ENCODE data around the gene MET. TPM values are rescaled to one million over a fixed set of nuclear protein-coding genes. Genes with fewer than 3 reads are reported as not detected.

MET gene
- polyA plus RNA-seq, 2 of the 4 experiments (the other 2 are of a cell fraction), result 72.3 to 165 TPM

DNA sequence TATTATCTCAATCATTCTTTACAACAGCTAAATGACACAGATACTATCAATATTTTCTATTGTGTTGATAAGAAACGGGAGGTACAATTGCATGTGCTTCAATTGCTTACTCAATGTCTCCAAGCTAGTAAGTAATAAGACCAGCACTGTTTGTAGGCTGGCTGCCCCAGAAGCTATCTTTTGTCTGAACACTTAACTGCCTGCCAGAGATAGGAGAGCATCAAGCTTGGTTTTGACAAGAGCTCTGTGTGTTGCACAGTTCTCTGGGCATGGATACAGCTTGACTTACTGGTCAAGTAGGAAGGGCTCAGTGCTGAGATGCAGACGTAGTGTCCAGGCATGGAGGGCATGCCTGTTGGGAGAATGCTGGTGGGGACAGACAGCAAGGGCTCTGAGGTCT is 164.1 kb downstream of the MET start (continued):
- no peak for TF ChIP-seq HOXA7 (CRISPR knock-in tag; IDR thresholded peaks at IDR 0.05)

- ChIA-PET POLR2A (no interaction called here), CTCF (interaction anchor here (0.9 to 1.9 kb wide), 2 partner anchors 11 to 24 kb away, joined by 3 to 5 read pairs; no protein-coding TSS in a partner anchor)
- peak in 1 of 2 experiments; percentile 35; a peak in 2 of 6 replicates for ATAC-seq
- DNase-seq (ENCODE audit: low read depth in 1 of 2, low spot score in 1 of 2), result peak; percentile 25 to 29
- WGBS (ENCODE audit: missing lambda C conversion rate), result 65% methylated on average over 4 of the region's 4 CpGs
- TF ChIP-seq FOXS1 (CRISPR knock-in tag; IDR thresholded peaks at IDR 0.05) (no peak), FOSL2 (IDR thresholded peaks at IDR 0.05) (0 out of 2 replicates have a peak, but pooled peaks have one; percentile 15), FOSL2 (CRISPR knock-in tag; IDR thresholded peaks at IDR 0.05) (peak; percentile 65)
- no peak overlapping the region for H3K4me3 ChIP-seq
- H3K4me2 ChIP-seq, result peak overlapping the region; percentile 31
- peaks cover 27% of the 10 kb centered on the region for H3K4me1 ChIP-seq
- peak overlapping the region in 1 of 2 experiments; percentile 26; a peak in 1 of 6 replicates for H3K27ac ChIP-seq
- no peaks in the 10 kb centered on the region for H3K9me3 ChIP-seq
- no peak for FAIRE-seq
Observed at GRCh38 chr7:116836911-116837310, 164.9 kb downstream of the MET start.

- FAIRE-seq, result no peak
Observed at GRCh38 chr7:116837586-116837985, 165.6 kb downstream of the MET start.

GRCh38 chr7:116840256-116840655 is 168.3 kb downstream of the MET start:
- no peak for TF ChIP-seq ELK1 (IDR thresholded peaks at IDR 0.05; ENCODE audit: low read depth, low read length)
- no peaks in the 10 kb centered on the region for H3K9me3 ChIP-seq
- 63% methylated on average over 5 of the region's 5 CpGs for WGBS (ENCODE audit: missing lambda C conversion rate)
- ATAC-seq, result no peak
- ChIA-PET CTCF (no interaction called here), POLR2A (no interaction called here)
- peaks cover 18% of the 10 kb centered on the region for H3K4me1 ChIP-seq
- FAIRE-seq, result no peak
- no peak overlapping the region for H3K4me2 ChIP-seq
- DNase-seq (ENCODE audit: low read depth in 1 of 2, low spot score in 1 of 2), result no peak
- no peak overlapping the region for H3K4me3 ChIP-seq
- H3K27ac ChIP-seq, result no peak overlapping the region

More at GRCh38 chr7:116837586-116837985, 165.6 kb downstream of the MET start:
- Histone ChIP-seq H3K9me3 (no peaks in the 10 kb centered on the region), H3K4me3 (no peak overlapping the region), H3K4me1 (peaks cover 27% of the 10 kb centered on the region), H3K27ac (no peak overlapping the region), H3K4me2 (no peak overlapping the region)
- TF ChIP-seq CHD4 (IDR thresholded peaks at IDR 0.05; ENCODE audit: borderline replicate concordance), result no peak
- TF ChIP-seq POLR2A (IDR thresholded peaks at IDR 0.05; ENCODE audit: low read length), result no peak
- WGBS (ENCODE audit: missing lambda C conversion rate), result 85% methylated on average over 3 of the region's 3 CpGs
- POLR2A ChIA-PET, result no interaction called here
- CTCF ChIA-PET, result interaction anchor here (0.9 kb wide), 1 partner anchor 24 kb away, joined by 3 read pairs; no protein-coding TSS in a partner anchor
- DNase-seq (ENCODE audit: low read depth in 1 of 2, low spot score in 1 of 2) (no peak), ATAC-seq (no peak)

DNA sequence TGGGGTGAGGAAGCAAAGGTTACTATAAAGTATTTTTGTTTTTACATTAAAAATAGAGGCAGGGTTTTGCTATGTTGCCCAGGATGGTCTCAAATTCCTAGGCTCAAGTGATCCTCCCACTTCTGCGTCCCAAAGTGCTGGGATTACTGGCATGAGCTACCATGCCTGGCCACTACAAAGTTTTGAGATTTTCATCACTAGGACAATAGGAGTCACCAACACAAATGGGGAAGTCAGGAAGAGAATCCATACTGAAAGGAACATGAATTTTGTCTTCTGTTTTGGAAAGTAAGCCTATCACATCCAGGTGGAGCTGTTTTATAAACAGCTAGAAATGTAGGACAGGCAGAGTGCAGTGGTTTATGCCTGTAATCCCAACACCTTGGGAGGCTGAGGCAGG is 170.4 kb downstream of the MET start:
- Histone ChIP-seq H3K27ac (no peak overlapping the region), H3K9me3 (no peaks in the 10 kb centered on the region), H3K4me3 (no peak overlapping the region), H3K4me2 (no peak overlapping the region), H3K4me1 (peaks cover under 1% of the 10 kb centered on the region; the same call in 1 of the 3 replicates)
- no peak for TF ChIP-seq NR3C1 (IDR thresholded peaks at IDR 0.05)
- no peak for TF ChIP-seq NFE2L2 (conservative IDR thresholded peaks at IDR 0.05; ENCODE audit: low read length)
- no peak for TF ChIP-seq BCL3 (IDR thresholded peaks at IDR 0.05)
- no peak for TF ChIP-seq JUN (IDR thresholded peaks at IDR 0.05)
- TF ChIP-seq FOSL2 (IDR thresholded peaks at IDR 0.05), result no peak
- no peak for TF ChIP-seq FOSL2 (CRISPR knock-in tag; IDR thresholded peaks at IDR 0.05)
- no peak for TF ChIP-seq EHMT2 (IDR thresholded peaks at IDR 0.05; ENCODE audit: low read depth)
- TF ChIP-seq ZSCAN20 (CRISPR knock-in tag; IDR thresholded peaks at IDR 0.05), result no peak
- TF ChIP-seq, protein P1, sequence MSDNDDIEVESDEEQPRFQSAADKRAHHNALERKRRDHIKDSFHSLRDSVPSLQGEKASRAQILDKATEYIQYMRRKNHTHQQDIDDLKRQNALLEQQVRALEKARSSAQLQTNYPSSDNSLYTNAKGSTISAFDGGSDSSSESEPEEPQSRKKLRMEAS (IDR thresholded peaks at IDR 0.05), result no peak
- no peak for TF ChIP-seq POLR2A (IDR thresholded peaks at IDR 0.05; ENCODE audit: low read length)
- no peak for TF ChIP-seq ATOH8 (CRISPR knock-in tag; IDR thresholded peaks at IDR 0.05; ENCODE audit: low read depth)
- no peak for TF ChIP-seq PBX3 (IDR thresholded peaks at IDR 0.05)
- TF ChIP-seq FOSB (CRISPR knock-in tag; IDR thresholded peaks at IDR 0.05), result no peak
- TF ChIP-seq ELK1 (IDR thresholded peaks at IDR 0.05; ENCODE audit: low read depth, low read length), result no peak
- no peak for TF ChIP-seq CBX8 (IDR thresholded peaks at IDR 0.05)
- TF ChIP-seq POLR2AphosphoS2 (conservative IDR thresholded peaks at IDR 0.05; ENCODE audit: low read length), result no peak
- no peak for TF ChIP-seq RFX5 (IDR thresholded peaks at IDR 0.05)
- FAIRE-seq (no peak), DNase-seq (ENCODE audit: low read depth in 1 of 2, low spot score in 1 of 2) (no peak), ATAC-seq (no peak)
- WGBS (ENCODE audit: missing lambda C conversion rate), result 71% methylated on average over 1 of the region's 1 CpG
- ChIA-PET POLR2A (no interaction called here), CTCF (no interaction called here)

All from A549 (cell line).